ENCODE results near the gene COL6A1. TPM values are rescaled to one million over a fixed set of nuclear protein-coding genes. Genes with fewer than 3 reads are reported as not detected.

The COL6A1 gene
- total and polyA plus RNA-seq, 2 of the 4 experiments (the other 2 are of a cell fraction), result 173 to 1,578 TPM

- Histone ChIP-seq H2BK20ac (ENCODE audit: low read depth, low read length) (peak overlapping the region; percentile 88), H2BK5ac (ENCODE audit: low read depth, low read length, poor library complexity, severe bottlenecking) (peak overlapping the region; percentile 46), H3K9ac (ENCODE audit: low read depth, low read length) (peak overlapping the region; percentile 18; the same call in 1 of the 2 replicates), H3K14ac (replicated peaks; ENCODE audit: low read depth, low read length) (peak overlapping the region; percentile 92), H3K4me3 (ENCODE audit: insufficient read depth, low read depth, low read length) (no peak overlapping the region), H3K18ac (ENCODE audit: low read depth, low read length) (peak overlapping the region; percentile 6; the same call in 1 of the 2 replicates), H2AK5ac (ENCODE audit: low read depth, low read length) (peak overlapping the region; percentile 99), H2AK9ac (replicated peaks; ENCODE audit: low read depth, low read length, poor library complexity) (peak overlapping the region; percentile 100), H3K27me3 (ENCODE audit: control insufficient read depth, insufficient read depth, low read length) (no peaks in the 10 kb centered on the region), H3K79me1 (ENCODE audit: low read depth in 1 of 2, low read length in 2 of 2) (peaks cover 0 to 22% of the 10 kb centered on the region in 2 experiments; a peak in 1 of 4 replicates), H4K20me1 (ENCODE audit: insufficient read depth, low read length) (no peaks in the 10 kb centered on the region), H4K8ac (ENCODE audit: low read depth in 2 of 2, low read length in 2 of 2) (peak overlapping the region; percentile 67 to 93; a peak in 3 of 4 replicates), H3K27ac (ENCODE audit: insufficient read depth, low read length) (peak overlapping the region; percentile 91), H3K36me3 (ENCODE audit: control insufficient read depth, insufficient read depth, low read length) (no peaks in the 10 kb centered on the region), H4K91ac (ENCODE audit: insufficient read depth, low read depth, low read length) (peak overlapping the region; percentile 80), H4K5ac (ENCODE audit: low read depth, low read length) (peak overlapping the region; percentile 52; the same call in 1 of the 2 replicates), H3K23ac (ENCODE audit: low read depth, low read length) (0 out of 2 replicates have a peak overlapping the region, but pooled peaks have one; percentile 18), H3K9me3 (ENCODE audit: control insufficient read depth, insufficient read depth, low read length) (no peaks in the 10 kb centered on the region), H2BK15ac (ENCODE audit: low read depth, low read length) (peak overlapping the region; percentile 62; the same call in 2 of the 3 replicates), H3K56ac (ENCODE audit: extremely low read depth, insufficient read depth, low read length) (no peak overlapping the region; the same call in 1 of the 2 replicates), H3K4ac (ENCODE audit: low read depth, low read length) (peak overlapping the region; percentile 100), H2BK120ac (ENCODE audit: low read depth, low read length) (peak overlapping the region; percentile 98), H3K4me1 (ENCODE audit: control insufficient read depth, insufficient read depth, low read length) (peaks cover 44% of the 10 kb centered on the region), H3K4me2 (ENCODE audit: low read depth, low read length) (no peak overlapping the region; the same call in 1 of the 2 replicates), H3K9me1 (ENCODE audit: insufficient read depth, low read length) (no peaks in the 10 kb centered on the region), H2AFZ (replicated peaks; ENCODE audit: low read length, poor library complexity) (peak overlapping the region; percentile 89)
- ChIA-PET CTCF (interaction anchor here (0.6 to 2.0 kb wide), 6 partner anchors 13 to 507 kb away, joined by 3 to 7 read pairs (median 4); no protein-coding TSS in a partner anchor), POLR2A (ENCODE audit: unreplicated experiment) (interaction anchor here (0.5 kb wide), 1 partner anchor 90 kb away, joined by 3 read pairs; no protein-coding TSS in a partner anchor)
- DNase-seq, result peak; percentile 44
- 71% methylated on average over 7 of the region's 25 CpGs; no CpG with 5 or more reads in 1 of the 2 experiments for WGBS, 2 experiments (ENCODE audit: extremely low coverage in 2 of 2, insufficient read length in 1 of 2)
- dilution Hi-C loops (cut with HindIII; ENCODE audit: low sequenced_read_pairs, unreplicated experiment), result no loop called here
- intact Hi-C loops (cut with micrococcal nuclease), result loop anchor here (5.0 to 10.0 kb wide), 2 partner anchors 316 to 354 kb away; partner anchors contain the start of genes C21orf58, MCM3AP, PCNT and YBEY
- peak; percentile 58 for ATAC-seq (ENCODE audit: low read depth)
- in situ Hi-C loops (cut with MboI; ENCODE audit: low sequenced_read_pairs), result loop anchor here (5.0 kb wide), 1 partner anchor 121 kb away; no protein-coding TSS in a partner anchor
- TF ChIP-seq USF2 (IDR thresholded peaks at IDR 0.05; ENCODE audit: low read depth, low read length) (no peak), ELK1 (IDR thresholded peaks at IDR 0.05; ENCODE audit: borderline replicate concordance, low read depth, low read length) (no peak), SMC3 (IDR thresholded peaks at IDR 0.05; ENCODE audit: low read depth, low read length) (peak; percentile 81), RFX5 (IDR thresholded peaks at IDR 0.05; ENCODE audit: low read depth, low read length) (no peak), RAD21 (IDR thresholded peaks at IDR 0.05; ENCODE audit: low read length) (peak; percentile 93), CTCF (conservative IDR thresholded peaks at IDR 0.05; ENCODE audit: low read depth, low read length) (peak; percentile 89), MAZ (IDR thresholded peaks at IDR 0.05; ENCODE audit: borderline replicate concordance, low read depth, low read length) (peak; percentile 54; the same call in 1 of the 2 replicates)
- no TSS peak for BruUV-seq (replicated peaks)
Measured at GRCh38 chr21:45970674-45971615, 10.6 kb upstream of the COL6A1 start.

All from IMR-90 (cell line).